ENCODE data around the gene TRIM72. TPM values are rescaled to one million over a fixed set of nuclear protein-coding genes. Genes with fewer than 3 reads are reported as not detected.
"Not testable (repeated sequence)": the region's sequence is repeated elsewhere in the genome, so short reads cannot be mapped to it uniquely, and the experiment has no call there.

The TRIM72 gene
- total RNA-seq, 1 experiment from 2014 or later: 0.08 TPM

- Histone ChIP-seq H3K4me1 (ENCODE audit: control insufficient read depth, insufficient read depth, low read length) (no peaks in the 10 kb centered on the region), H3K27ac (ENCODE audit: low read length) (no peak overlapping the region), H3K4me3 (ENCODE audit: low read depth in 2 of 2, low read length in 2 of 2) (no peak overlapping the region), H3K27me3 (ENCODE audit: control insufficient read depth, insufficient read depth, low read length) (no peaks in the 10 kb centered on the region), H3K36me3 (ENCODE audit: control insufficient read depth, insufficient read depth, low read length) (peaks cover 42% of the 10 kb centered on the region), H3K9me3 (ENCODE audit: control insufficient read depth, insufficient read depth, low read depth, low read length) (no peaks in the 10 kb centered on the region)
- ChIA-PET POLR2A (interaction anchor here (0.7 kb wide), 1 partner anchor 72 kb away, joined by 3 read pairs; no protein-coding TSS in a partner anchor), CTCF (no interaction called here)
- ATAC-seq: no peak
- intact Hi-C loops (cut with micrococcal nuclease; ENCODE audit: unreplicated experiment): no loop called here
- TF ChIP-seq CTCF (IDR thresholded peaks at IDR 0.05) (no peak), TCF7L2 (IDR thresholded peaks at IDR 0.05; ENCODE audit: low read depth, low read length) (no peak), POLR2AphosphoS5 (IDR thresholded peaks at IDR 0.05; ENCODE audit: low read depth, low read length) (peak; percentile 21; the same call in 1 of the 2 replicates), SIN3A (IDR thresholded peaks at IDR 0.05; ENCODE audit: borderline replicate concordance, insufficient read depth, low read depth, low read length) (no peak), REST (IDR thresholded peaks at IDR 0.05; ENCODE audit: insufficient read depth in 1 of 2, low read depth in 2 of 2, low read length in 1 of 2) (no peak)
- in situ Hi-C loops (cut with HindIII; ENCODE audit: low pct_unique_long_range_greater_than_20kb, low sequenced_read_pairs): no loop called here
- no peak for DNase-seq (ENCODE audit: low read depth, low spot score)
- BruUV-seq (replicated peaks): no TSS peak
Observed at GRCh38 chr16:31193874-31194273, 20.0 kb upstream of the TRIM72 start.

- intact Hi-C loops (cut with micrococcal nuclease; ENCODE audit: unreplicated experiment) (no loop called here), in situ Hi-C loops (cut with HindIII; ENCODE audit: low pct_unique_long_range_greater_than_20kb, low sequenced_read_pairs) (no loop called here)
- Histone ChIP-seq H3K36me3 (ENCODE audit: control insufficient read depth, insufficient read depth, low read length) (peaks cover 32% of the 10 kb centered on the region), H3K27ac (ENCODE audit: low read length) (no peak overlapping the region), H3K4me1 (ENCODE audit: control insufficient read depth, insufficient read depth, low read length) (no peaks in the 10 kb centered on the region; the same call in 1 of the 2 replicates), H3K4me3 (ENCODE audit: low read depth in 2 of 2, low read length in 2 of 2) (no peak overlapping the region), H3K9me3 (ENCODE audit: control insufficient read depth, insufficient read depth, low read depth, low read length) (no peaks in the 10 kb centered on the region), H3K27me3 (ENCODE audit: control insufficient read depth, insufficient read depth, low read length) (no peaks in the 10 kb centered on the region)
- ChIA-PET CTCF (no interaction called here), POLR2A (no interaction called here)
- no peak for DNase-seq (ENCODE audit: low read depth, low spot score)
- TF ChIP-seq TCF7L2 (IDR thresholded peaks at IDR 0.05; ENCODE audit: low read depth, low read length) (no peak), SIN3A (IDR thresholded peaks at IDR 0.05; ENCODE audit: borderline replicate concordance, insufficient read depth, low read depth, low read length) (no peak), CTCF (IDR thresholded peaks at IDR 0.05) (no peak), POLR2AphosphoS5 (IDR thresholded peaks at IDR 0.05; ENCODE audit: low read depth, low read length) (peak; percentile 65; the same call in 1 of the 2 replicates), REST (IDR thresholded peaks at IDR 0.05; ENCODE audit: insufficient read depth in 1 of 2, low read depth in 2 of 2, low read length in 1 of 2) (no peak)
- BruUV-seq (replicated peaks): no TSS peak
- ATAC-seq: no peak
Observed at GRCh38 chr16:31194898-31195297, 19.0 kb upstream of the TRIM72 start.

- in situ Hi-C loops (cut with HindIII; ENCODE audit: low pct_unique_long_range_greater_than_20kb, low sequenced_read_pairs); ATAC-seq; CTCF ChIA-PET; H3K9me3 ChIP-seq (ENCODE audit: control insufficient read depth, insufficient read depth, low read depth, low read length); H3K27ac ChIP-seq (ENCODE audit: low read length); H3K27me3 ChIP-seq (ENCODE audit: control insufficient read depth, insufficient read depth, low read length); BruUV-seq (replicated peaks); H3K4me1 ChIP-seq (ENCODE audit: control insufficient read depth, insufficient read depth, low read length); DNase-seq (ENCODE audit: low read depth, low spot score); intact Hi-C loops (cut with micrococcal nuclease; ENCODE audit: unreplicated experiment); H3K4me3 ChIP-seq (ENCODE audit: low read depth in 2 of 2, low read length in 2 of 2): not testable (repeated sequence)
- POLR2A ChIA-PET: interaction anchor here (0.6 kb wide), 1 partner anchor 149 kb away, joined by 4 read pairs; no protein-coding TSS in a partner anchor
- H3K36me3 ChIP-seq (ENCODE audit: control insufficient read depth, insufficient read depth, low read length): peaks cover 24% of the 10 kb centered on the region
Observed at GRCh38 chr16:31195861-31196260, 18.1 kb upstream of the TRIM72 start.
